Daoy (cell line): ENCODE measurements around the gene RNF214. TPM values are rescaled to one million over a fixed set of nuclear protein-coding genes. Genes with fewer than 3 reads are reported as not detected.
"Not testable (repeated sequence)": the region's sequence is repeated elsewhere in the genome, so short reads cannot be mapped to it uniquely, and the experiment has no call there.

Source experiments
- DNase-seq: peaks from one replicate; pipeline ENCODE4 v3.0.0-alpha.2; 2015; ENCODE audit warnings: low read depth
- total RNA-seq: library from RNA; depleted of rRNA; stranded (reverse); fragments of >200 nt; shearing (Covaris generic); gene quantifications from 2 replicates; pipeline ENCODE4 v1.2.3, GENCODE V29; 2014

RNF214 gene
- total RNA-seq, 1 experiment from 2014 or later = 7.6 TPM

GRCh38 chr11:117230286-117230961 lies 2.0 kb upstream of the RNF214 start:
- DNase-seq = no peak

- no peak for DNase-seq
These were observed 1.3 kb upstream of the RNF214 start for GRCh38 chr11:117230999-117231841.

GRCh38 chr11:117231842-117232091 lies 704 bp upstream of the RNF214 start, which contains the start of gene PCSK7:
TSS of gene PCSK7 (minus strand) at chr11:117232073. CDS start at chr11:117229844, 2,229 bp downstream.
- no peak for DNase-seq

GRCh38 chr11:117232911-117233409 lies 489 bp downstream of the RNF214 start:
- no peak for DNase-seq

DNA sequence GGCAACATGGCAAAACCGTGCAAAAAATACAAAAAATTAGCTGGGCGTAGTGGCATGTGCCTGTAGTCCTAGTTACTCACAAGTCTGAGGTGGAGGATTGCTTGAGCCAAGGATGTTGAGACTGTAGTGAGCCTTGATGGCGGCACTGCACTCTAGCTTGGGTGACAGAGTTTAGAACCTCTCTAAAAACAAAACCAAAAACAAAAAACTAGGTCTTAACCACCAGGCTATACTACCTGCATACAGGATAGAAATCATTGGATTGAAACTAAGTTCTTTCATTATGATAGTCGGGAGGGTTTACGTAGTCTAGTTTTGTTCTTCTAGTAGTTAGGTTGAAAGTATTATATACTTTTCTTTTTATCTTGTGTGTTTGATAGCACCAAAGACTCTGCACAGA lies 5.8 kb downstream of the RNF214 start:
- DNase-seq = no peak

DNA sequence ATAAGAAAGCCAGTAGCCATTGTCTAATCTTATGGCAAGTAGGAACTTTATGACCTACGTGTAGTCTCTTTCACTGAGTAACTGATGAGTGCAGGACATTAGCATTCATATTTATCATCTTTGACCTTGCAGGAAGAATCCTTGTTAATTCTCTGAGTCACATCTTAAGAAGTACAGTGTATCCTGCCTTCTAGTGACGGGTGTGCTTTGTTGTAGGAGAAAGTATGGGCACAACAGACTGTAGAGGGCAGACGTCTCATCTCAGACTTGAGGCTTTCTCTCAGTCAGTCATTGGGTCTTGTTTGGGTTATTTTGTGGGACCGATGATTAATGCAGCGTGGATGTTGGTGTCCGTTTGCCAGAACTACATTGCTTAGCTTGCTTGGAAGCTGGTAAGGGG lies 6.8 kb downstream of the RNF214 start:
- DNase-seq = peak; percentile 77

GRCh38 chr11:117248341-117248740 lies 15.9 kb downstream of the RNF214 start:
- no peak for DNase-seq

- DNase-seq = no peak
These were observed 17.1 kb downstream of the RNF214 start for GRCh38 chr11:117249571-117249970.

GRCh38 chr11:117251506-117251905 lies 19.0 kb downstream of the RNF214 start:
- no peak for DNase-seq

- no peak for DNase-seq
These were observed 23.5 kb downstream of the RNF214 start for GRCh38 chr11:117255966-117256365.

DNA sequence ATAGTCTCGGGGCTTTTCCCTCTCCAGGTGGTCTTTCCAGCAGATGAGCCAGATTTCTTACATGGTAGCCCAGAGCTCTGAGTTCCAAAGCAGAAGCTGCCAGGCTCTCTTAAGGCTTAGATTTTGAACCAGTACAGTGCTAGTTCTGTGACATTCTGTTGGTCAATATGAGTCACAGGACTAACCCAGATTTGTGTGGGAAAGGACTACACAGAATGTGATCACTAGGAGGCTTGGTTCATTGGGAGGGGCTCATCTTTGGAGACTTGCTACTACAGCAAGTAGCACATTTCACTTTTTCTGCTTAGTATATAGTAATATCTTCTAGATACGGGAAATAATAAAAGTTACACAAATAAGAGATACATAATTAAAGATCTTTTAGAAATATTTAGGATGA lies 24.1 kb downstream of the RNF214 start:
- DNase-seq = peak; percentile 25

- no peak for DNase-seq
These were observed 26.1 kb downstream of the RNF214 start for GRCh38 chr11:117258576-117258975.

GRCh38 chr11:117259417-117259816 lies 26.9 kb downstream of the RNF214 start:
- no peak for DNase-seq

GRCh38 chr11:117264624-117265323 lies 32.3 kb downstream of the RNF214 start:
- DNase-seq = not testable (repeated sequence)

DNA sequence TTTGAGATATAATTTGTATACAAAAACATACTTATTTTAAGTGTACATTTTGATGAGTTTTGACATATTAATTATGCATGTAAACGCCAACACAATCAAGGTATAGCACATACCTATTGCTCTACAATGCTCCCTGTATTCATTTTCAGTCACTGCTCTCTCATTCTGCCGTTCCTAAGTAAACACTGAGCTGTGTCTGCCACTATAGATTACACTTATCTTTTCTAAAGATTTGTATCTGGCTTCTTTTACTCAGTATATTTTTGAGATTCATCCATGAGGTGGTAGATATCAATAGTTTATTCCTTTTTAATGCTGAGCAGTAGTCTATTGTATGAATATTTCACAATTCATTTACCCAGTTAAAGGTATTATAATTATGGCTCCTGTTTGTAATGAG lies 33.3 kb downstream of the RNF214 start:
- DNase-seq = no peak

DNA sequence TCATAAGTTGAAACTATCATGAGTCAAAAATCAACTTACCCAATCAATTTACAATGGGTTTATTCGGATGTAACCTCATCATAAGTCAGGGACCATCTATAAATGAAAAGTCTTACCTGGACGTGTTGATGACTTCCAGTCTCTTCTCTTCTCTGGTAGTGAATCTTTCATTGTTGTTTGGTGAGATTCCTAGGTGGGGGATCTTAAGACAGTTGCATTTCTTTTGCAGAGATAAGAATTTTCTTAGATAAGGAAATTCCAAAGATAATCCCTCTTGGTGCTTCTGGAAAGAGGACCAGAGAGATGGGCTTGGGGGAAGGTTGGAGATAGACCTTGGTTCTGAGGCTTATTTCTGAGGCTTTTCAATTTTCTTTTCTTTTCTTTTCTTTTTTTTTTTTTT lies 37.4 kb downstream of the RNF214 start:
- DNase-seq = no peak

- no peak for DNase-seq
These were observed 38.7 kb downstream of the RNF214 start for GRCh38 chr11:117271208-117271607.

DNA sequence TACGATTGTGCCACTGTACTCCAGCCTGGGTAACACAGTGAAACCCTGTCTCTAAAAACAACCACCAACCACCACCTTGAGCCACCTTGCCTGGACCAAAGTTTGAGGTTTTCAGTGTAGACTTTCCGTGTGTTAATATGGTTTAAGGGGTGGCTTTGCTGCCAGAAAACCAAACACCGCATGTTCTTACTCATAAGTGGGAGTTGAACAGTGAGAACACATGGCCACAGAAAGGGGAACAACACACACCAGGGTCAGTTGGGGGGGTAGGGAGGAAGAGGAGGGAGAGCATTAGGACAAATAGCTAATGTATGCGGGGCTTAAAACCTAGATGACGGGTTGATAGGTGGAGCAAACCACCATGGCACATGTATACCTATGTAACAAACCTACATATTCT lies 39.7 kb downstream of the RNF214 start:
- DNase-seq = not testable (repeated sequence)

GRCh38 chr11:117273550-117274289 lies 41.2 kb downstream of the RNF214 start:
- peak; percentile 84 for DNase-seq

DNA sequence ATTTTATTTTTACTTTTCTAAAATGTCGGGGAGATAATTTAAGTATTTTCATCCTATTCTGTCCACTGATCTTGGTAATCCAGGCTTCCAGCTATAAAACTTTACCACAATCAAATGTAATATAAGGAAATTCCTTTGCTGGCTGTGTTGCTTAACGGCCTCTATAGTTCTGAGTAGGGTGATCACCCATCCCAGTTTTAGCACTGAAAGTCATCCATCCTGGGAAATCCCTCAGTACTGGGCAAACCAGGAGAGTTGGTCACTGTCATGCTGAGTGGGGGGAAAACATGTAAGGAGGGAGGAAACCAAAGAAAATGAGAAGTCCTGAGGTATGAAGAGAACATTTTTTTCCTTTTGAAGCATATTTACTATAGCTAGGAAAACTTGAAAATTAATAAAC lies 45.9 kb downstream of the RNF214 start:
- no peak for DNase-seq

DNA sequence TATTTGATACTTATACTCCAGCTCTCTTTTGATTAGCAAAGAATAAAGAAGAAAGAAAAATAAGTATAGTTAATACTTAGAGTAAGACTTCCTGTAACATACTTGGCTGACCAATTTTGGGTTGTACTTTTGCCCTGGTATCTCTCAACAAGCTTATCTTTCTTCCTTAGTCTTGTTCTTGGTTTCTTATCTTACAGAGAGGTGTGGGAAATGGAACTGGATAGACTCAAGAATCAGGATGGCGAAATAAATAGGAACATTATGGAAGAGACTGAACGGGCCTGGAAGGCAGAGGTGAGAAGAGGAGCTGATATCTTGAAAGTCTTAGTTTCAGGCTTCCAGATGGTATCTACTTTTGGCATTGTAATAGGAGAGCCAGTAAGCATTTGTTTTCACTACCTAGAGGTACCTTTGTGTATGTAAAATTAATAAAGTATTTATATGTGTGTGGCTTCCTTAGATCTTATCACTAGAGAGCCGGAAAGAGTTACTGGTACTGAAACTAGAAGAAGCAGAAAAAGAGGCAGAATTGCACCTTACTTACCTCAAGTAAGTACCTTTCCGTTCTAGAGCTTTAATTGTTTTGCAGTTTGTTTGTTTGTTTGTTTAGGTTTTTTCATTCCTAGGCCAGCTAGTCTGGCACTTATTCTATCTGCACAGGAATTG lies 47.4 kb downstream of the RNF214 start:
- no peak for DNase-seq
